Renal cortex interstitium (tissue), 11 donors: ENCODE data around the gene SLC1A4. TPM values are rescaled to one million over a fixed set of nuclear protein-coding genes. Genes with fewer than 3 reads are reported as not detected.
"Not testable (repeated sequence)": the region's sequence is repeated elsewhere in the genome, so short reads cannot be mapped to it uniquely, and the experiment has no call there.

Experiments
- DNase-seq, 11 donors: peaks; one replicate each; pipeline ENCODE4 v3.0.0-alpha.2; 2013; ENCODE audit warnings: low read depth in 9 of 11, low spot score in 4 of 11; ENCODE audit errors: extremely low read depth in 1 of 11
- polyA plus RNA-seq, 3 donors: library from polyadenylated mRNA; unstranded; fragments of 120-200 nt; gene quantifications; one replicate each; pipeline ENCODE4 v1.2.1, GENCODE V29; 2013; ENCODE audit not compliant: insufficient read length in 3 of 3

The SLC1A4 gene
- polyA plus RNA-seq, 3 donors: 7.3 to 10.3 (median 8.1) TPM

DNA sequence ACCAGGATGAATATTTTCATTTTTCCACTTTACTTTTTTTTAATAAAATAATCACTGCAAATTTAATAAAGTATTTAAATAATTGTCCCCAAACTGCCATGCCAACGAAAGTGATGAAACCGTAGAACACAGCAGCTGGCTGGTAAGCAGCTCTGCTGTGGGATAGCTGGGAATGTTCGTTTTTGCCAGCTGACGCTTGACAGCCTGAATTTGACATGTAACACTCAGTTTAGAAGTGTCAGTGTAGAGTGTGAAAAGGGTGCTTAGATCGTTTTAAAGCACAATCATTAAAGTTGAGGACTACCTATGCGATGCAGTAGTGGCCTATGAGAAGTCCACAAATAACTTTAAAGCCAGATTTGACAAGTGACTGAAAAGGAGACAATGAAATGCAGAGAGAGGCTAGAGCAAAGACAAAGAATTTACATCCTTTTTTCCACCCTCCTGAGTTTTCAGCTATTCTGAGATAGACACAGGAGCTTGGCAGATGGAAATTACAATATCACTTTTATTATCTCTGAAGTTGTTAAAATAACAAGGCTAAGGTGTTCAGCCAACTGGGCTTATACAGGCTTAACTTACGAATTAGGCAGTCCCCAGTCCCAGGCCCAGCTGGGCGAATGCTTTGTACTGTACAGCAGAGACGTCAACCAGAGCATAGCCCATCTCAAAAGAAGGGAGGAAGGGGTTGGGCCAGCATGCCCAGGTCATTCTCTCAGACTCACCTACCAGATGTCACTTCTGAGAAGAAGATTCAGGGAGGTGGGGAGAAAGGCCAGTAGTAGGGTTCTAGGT lies 31.9 kb upstream of the SLC1A4 start:
- DNase-seq: no peak

DNA sequence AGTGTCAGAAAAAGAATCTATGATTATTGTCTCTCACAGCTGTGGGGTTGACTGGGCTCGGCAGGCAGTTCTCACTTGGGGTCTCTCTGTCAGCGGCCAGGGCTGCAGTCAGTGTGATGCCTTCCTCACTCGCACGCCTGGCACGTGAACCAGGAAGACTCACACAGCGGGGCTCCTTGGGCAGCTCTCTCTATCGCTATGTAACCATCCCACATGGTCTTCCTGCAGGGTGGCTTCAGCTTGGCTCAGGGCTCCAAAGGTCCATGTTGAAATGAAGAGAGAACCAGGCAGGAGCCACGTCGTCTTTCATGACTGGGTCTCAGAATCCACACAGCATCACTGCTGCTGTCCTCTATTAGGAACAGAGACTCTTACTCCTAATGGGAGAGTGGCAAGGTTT lies 30.6 kb upstream of the SLC1A4 start:
- no peak for DNase-seq

DNA sequence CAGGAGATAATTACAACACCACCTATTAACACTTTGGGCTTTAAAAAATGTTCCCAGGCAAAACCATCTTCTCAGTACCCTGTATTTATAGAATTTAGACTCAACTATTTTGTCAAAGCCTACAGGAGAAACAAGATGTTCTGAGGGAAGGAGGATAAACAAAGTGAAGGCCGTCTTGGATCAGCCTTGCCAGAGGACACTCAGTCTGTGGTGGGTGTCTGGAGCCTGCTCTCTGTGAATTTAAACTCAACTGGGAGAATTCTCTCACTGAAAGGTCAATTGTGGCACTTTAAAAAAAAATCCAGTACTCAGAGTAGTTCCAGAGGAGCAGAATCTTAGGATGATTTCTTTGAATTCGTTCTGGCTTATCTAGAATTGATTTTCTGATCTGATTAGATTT lies 28.4 kb upstream of the SLC1A4 start:
- no peak for DNase-seq

DNA sequence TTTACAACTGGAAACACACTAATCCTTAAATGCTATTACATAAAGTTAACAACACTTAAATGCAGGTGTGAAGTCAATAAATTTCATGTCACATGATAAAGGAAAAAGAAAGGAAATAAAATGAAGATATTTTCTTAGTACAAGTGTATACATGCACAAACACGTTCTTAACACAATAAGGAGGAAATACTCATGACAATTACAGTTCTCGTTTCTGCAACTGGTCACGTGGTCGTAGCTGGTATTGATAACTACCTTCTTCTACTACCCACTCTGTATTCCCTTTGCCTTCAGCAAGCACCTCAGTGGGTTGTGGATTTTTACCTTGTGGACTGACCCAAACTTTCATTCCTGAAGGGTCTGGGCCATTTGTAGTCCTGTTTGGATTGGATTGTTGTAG lies 26.1 kb upstream of the SLC1A4 start:
- not testable (repeated sequence) for DNase-seq

DNA sequence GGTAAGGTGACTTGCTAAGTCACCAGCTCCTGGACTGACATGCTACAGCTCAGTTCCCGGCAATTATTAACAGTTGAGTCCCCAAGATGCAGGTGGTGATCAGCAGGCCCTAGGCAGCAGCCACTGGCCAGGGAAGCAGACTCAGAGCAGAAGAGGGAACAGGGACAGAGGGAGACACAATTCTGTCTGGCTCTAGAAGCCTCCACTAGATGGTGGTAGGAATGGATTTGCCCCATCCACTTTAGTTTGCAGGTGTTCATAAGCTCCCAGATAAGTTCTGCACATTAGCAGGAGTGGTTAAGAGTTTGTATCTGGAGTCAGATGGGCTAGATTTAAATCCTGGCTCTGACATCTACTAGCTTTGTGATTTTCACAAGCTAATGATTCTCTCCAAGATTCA lies 25.5 kb upstream of the SLC1A4 start:
- no peak for DNase-seq

DNA sequence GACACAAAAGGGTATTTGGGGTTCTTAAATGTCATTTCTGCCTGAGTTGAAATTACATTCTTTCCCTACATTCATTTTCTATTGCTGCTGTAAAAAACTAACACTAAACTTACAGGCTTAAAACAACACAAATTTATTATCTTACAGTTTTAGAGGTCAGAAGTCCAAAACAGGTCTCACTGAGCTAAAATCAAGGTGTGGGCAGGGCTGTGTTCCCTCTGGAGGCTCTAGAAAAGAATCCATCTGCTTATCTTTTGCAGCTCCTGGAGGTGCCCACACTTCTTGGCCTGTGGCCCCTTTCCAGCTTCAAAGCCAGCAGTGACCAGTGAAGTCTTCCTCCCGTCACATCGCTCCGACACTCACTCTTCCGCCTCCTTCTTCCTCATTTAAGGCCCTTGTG lies 23.2 kb upstream of the SLC1A4 start:
- no peak for DNase-seq

DNA sequence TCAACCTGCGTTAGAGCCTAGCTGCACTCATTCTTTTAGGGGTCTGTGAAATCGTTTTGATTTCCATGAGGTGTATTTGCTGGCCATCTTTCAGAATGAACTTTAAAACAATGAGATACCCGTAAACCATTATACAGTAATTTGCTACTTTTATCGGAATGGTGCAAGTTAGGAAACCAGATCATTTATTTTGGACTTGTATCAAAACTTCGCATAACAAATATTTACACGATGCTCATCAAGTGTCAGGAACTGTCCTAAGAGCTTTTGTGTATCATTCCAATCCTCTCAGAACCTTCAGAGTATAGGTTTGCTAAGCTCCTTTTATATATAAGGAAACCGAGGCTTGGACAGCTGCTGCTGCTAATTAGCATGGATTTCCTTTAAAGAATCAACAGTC lies 22.4 kb upstream of the SLC1A4 start:
- no peak for DNase-seq

DNA sequence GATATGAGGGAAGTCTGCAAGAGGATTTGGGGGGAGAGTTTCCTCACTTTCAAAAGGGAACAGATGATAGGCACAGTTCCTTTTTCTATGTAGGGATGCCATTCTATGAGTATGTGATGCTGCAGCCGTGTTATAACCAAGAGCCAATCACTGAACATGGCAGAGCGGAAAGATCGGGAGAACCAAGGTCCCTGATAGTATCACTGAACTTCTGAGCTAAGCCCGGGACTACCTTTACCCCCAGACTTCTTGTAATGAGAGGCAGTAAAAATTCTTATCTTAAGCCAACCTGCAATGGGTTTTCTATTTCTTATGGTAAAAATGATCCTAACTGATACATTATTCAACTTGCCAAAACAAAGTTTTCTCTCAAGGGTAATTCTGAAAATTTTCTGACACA lies 21.6 kb upstream of the SLC1A4 start:
- DNase-seq: no peak

DNA sequence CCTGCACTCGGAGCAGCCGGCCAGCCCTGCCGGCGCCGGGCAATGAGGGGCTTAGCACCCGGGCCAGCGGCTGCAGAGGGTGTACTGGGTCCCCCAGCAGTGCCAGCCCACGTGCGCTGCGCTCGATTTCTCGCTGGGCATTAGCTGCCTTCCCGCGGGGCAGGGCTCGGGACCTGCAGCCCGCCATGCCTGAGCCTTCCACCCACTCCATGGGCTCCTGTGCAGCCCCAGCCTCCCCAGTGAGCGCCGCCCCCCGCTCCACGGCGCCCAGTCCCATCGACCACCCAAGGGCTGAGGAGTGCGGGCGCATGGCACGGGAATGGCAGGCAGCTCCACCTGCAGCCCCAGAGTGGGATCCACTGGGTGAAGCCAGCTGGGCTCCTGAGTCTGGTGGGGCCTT lies 20.1 kb upstream of the SLC1A4 start:
- not testable (repeated sequence) for DNase-seq

DNA sequence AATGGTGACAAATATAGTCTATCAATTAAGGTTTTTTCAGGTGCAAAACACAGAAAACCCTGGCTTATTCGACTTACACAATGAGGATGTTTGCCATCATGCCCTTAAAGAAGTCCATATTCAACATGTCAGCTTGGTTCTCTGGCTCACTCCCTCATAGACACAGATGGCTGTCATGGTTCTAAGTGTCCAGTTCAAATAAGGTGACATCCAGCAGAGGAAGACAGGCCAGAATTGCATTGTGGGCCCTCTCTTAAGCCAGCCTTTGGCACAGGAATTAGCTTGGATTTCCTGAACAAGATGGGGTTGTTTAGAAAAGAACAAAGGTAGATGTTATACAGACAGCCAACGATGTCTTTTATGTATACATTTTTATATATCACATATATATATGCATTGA lies 18.7 kb upstream of the SLC1A4 start:
- DNase-seq: no peak

DNA sequence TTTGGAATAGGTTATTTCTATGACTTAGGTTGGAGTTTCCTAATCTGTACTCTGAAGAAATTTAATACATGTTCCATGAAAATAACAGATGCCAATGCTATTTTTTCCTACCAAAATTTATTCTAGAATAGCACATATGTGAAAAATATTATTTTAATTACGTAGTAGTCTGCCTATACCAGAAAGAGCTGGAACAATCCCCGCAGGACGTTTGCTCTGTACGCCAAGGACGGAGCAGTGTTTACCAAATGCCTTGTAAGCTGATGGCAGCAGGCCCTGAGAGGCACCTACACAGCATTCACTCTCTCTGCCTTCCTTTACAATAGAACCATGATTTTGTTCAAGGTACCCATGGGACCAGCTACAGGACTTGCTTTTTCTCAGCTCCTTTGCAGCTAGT lies 16.8 kb upstream of the SLC1A4 start:
- no peak for DNase-seq

DNA sequence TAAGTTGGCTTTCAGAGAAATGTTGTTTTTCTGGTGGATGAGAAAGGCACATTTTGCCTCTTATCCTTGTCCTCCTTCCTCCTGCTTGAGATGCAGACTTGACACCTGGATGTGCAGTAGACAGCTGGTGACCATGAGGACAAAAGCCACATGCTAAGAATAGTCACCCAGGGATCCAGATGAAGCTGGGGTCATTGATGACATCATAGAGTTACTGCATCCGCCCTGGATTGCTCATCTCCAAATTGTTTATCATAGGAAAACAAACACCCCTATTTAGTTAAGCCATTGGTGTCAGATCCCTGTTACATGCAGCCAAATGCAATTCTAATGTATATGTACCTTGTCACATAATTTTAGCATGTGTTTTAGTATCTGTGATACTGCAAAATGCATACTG lies 16.3 kb upstream of the SLC1A4 start:
- no peak for DNase-seq

DNA sequence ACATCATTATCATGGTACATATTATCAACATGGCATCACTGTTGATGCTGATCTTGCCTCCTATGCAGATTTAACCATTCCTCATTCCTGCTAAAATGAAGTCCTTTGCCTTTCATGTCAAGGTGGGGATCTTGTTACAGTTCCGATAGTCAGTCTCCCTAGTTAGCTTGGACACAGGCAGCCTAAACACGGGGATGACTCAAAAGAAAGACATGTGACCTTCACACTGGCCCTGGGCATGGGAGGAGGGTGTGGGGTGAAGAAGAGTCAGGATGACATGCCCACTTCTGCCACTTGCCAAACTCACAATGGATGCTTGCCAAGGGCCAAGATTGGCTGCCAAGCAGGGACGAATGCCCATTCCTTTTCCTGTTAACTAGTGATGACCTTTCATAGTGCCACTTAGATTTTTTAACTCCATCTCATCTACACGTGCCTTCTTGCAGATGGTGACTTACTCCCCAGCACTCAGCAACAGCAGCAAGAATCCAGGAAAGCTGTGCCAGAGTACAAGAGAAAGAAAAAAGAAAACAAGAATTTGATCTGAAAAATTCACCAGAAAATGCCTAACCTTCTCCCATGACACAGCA lies 13.9 kb upstream of the SLC1A4 start:
- DNase-seq: no peak

DNA sequence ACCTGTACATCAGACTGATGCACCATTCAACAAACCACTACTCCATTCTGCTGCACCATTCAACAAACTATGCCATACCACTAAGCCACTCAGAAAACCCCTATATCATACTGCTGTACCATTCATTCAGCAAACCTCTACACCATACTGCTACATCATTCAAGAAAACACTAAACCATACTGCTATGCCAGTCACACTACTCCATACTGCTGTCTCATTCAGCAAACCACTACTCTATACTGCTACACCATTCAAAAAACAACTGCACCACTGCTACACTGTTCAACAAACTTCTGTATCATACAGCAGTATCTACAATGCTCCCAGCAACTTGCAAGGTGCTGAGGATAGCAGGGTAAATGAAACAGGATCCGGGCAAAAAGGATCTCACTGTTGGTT lies 12.9 kb upstream of the SLC1A4 start:
- no peak for DNase-seq

DNA sequence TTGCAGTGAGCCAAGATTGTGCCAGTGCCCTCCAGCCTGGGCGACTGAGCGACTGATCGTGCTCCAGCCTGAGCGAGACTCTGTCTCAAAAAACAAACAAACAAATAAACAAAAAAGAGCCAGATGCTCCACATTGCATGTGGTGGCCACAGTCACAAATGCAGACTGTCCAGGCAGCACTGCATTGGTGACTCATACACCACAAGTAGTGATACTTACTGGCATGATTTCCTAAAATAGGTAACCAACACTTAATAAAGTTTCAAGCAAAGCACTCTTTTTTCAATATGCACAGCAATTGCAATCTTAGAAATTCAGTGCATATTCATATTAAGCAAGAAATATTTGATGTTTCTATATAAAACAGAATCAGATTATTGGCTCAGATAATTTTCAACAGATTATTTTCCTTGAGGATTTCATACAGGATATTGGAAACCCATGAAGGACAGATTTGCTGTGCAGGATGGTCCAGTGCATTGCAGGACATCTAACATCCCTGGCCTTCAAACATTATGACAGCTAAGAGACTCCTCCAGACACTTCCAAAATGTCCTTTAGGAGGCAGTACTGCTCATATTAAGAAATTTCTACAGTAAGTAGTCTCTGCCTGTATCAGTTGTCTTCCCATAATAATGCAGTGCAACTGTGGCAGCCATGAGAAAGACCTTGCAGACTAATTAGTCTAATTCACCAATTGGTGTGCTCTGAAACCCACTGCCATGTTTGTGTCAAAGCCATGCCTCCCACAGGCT lies 10.5 kb upstream of the SLC1A4 start:
- no peak for DNase-seq

DNA sequence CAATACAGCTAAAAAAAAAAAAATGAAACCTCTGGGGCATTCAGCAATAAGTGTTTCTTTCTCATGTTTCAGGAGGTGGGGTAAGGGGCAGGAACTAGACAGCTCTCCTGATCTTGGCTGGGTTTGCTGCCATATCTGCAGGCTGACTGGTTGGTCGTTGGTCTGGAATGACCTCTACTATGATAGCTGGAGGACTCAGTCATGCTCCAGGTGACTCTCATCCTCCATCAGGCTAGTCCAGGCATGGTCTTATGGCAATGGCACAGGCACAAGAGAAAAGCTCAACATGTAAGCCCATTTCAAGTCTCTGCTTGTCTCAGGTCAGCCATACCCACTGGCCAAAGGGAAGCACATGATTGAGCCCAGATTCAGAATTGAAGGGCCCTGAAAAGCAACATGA lies 9.5 kb upstream of the SLC1A4 start:
- DNase-seq: no peak

DNA sequence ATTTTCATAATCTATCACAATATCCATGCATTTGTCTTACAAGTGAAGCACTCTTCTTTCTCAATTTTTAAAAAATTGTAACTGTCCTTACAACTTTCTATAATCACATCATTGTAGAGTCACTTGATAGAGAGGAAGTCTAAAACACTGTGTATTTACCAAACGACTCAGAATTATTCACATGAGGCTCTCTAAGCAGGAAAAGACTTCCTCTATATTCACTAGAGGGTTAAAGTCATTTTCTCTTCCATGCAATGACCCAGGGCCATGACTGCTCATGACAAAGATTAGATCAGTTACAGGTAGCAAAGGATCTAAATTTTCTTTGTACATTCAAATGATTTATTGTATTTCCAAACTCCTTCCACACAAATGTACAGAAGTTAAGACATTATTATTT lies 9.0 kb upstream of the SLC1A4 start:
- no peak for DNase-seq

DNA sequence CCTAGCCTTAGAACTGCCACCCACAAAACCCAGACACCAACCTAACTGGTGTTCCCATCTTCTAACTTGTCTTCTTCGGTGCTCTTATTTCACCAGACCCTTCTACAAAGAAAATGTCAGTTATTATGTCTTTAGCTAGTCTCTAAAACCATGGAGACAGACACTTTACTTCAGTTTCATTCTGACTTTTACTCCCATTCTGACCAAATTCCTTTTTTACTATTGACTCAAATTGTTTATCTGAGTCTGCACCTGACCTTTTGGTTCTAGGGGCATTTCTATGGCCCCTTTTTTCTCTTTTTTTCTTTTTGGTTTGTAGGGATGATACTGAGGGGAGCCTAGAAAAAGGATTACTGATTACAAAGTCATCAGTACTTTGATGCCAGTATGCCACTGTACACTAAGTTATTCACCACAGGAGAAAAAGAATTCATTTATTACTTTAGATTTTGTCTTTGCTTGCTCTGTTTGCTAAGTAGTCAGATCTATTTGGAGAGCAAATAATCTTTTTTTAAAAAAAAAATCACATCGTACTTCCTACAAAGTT lies 6.8 kb upstream of the SLC1A4 start:
- no peak for DNase-seq

DNA sequence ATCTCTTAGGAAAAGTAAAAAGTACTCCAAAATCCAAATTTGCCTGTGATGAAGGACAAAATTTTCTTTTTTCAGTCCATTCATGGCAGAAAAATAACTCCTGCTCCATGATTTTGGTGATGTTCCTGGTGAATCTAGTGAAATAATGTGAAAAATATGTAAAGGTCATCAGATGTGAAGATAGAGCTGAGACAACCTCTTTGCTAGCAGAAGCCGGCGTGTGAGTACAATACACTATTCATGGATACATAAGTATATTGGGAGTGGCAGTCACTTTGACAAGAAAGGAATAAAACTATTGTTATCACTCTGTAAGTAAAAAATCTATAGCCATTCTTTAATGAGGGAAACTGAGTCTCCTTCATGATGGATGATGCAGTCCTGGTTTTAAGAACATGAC lies 6.3 kb upstream of the SLC1A4 start:
- DNase-seq: no peak

DNA sequence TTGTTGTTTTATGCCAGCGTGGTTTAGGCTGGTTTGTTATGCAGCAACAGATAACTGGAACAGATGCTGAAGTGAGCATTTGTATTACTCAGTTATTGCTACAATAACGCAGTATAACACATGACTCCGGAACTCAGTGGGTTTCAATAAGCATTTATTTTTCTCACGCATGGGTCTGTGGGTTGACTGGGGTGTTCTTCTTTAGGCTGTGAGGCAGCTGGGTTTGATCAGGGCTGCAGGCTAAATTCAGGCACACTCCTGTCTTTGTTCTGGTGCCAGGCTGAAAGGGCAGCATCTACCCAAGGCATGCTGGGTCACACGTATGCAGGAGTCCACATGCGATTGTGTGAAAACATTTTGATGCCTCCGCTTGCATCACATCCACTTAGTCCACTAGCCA lies 3.8 kb upstream of the SLC1A4 start:
- DNase-seq: no peak
